Neutrophil (primary cell): Measurements from ENCODE around the gene LCP2.

Experiments used
- H3K27ac ChIP-seq: fragments of 200-600 bp; sonication (generic); 2 replicates; pipeline ENCODE4 v1.5.1; 2016; ENCODE audit warnings: mild to moderate bottlenecking, moderate library complexity
- H3K27me3 ChIP-seq: fragments of 200-600 bp; sonication (generic); 2 replicates; pipeline ENCODE4 v1.6.0; 2016; ENCODE audit warnings: mild to moderate bottlenecking
- H3K36me3 ChIP-seq: fragments of 200-600 bp; sonication (generic); 2 replicates; pipeline ENCODE4 v1.5.1; 2017
- H3K4me1 ChIP-seq, 2 experiments: fragments of 200-600 bp in 1 of 2; sonication (generic) in 1 of 2; 1 replicate in 1 of 2; 2 replicates in 1 of 2; pipeline versions ENCODE4 v1.5.1 to v1.6.1; 2013 to 2016; ENCODE audit warnings: low read depth in 1 of 2, low read length in 1 of 2, mild to moderate bottlenecking in 1 of 2, moderate library complexity in 1 of 2; ENCODE audit not compliant: control insufficient read depth in 1 of 2, insufficient read depth in 1 of 2
- H3K4me3 ChIP-seq, 2 experiments: fragments of 200-600 bp in 1 of 2; sonication (generic) in 1 of 2; 1 replicate in 1 of 2; 2 replicates in 1 of 2; pipeline ENCODE4 v1.5.1; 2013 to 2016; ENCODE audit warnings: low read depth in 1 of 2, low read length in 1 of 2, mild to moderate bottlenecking in 1 of 2, moderate library complexity in 1 of 2
- H3K9me3 ChIP-seq: fragments of 200-600 bp; sonication (generic); 2 replicates; pipeline ENCODE4 v1.5.1; 2016
- CTCF ChIP-seq: fragments of 200-600 bp; sonication (generic); IDR thresholded peaks from 2 replicates; pipeline ENCODE4 v1.5.1; 2016; ENCODE audit warnings: antibody characterized with exemption

The LCP2 gene

GRCh38 chr5:170204202-170204601, 93.4 kb downstream of the LCP2 start:
- Histone ChIP-seq H3K27me3 (peaks cover 11% of the 10 kb centered on the region), H3K36me3 (no peaks in the 10 kb centered on the region)
- TF ChIP-seq CTCF, result no peak

GRCh38 chr5:170202117-170202516, 95.5 kb downstream of the LCP2 start:
- no peak overlapping the region for H3K4me3 ChIP-seq
- H3K36me3 ChIP-seq, result no peaks in the 10 kb centered on the region
- no peaks in the 10 kb centered on the region for H3K4me1 ChIP-seq
- TF ChIP-seq CTCF, result no peak
- H3K27me3 ChIP-seq, result peaks cover 11% of the 10 kb centered on the region
- no peaks in the 10 kb centered on the region for H3K9me3 ChIP-seq
- H3K27ac ChIP-seq, result no peak overlapping the region

More at GRCh38 chr5:170204202-170204601, 93.4 kb downstream of the LCP2 start:
- no peak overlapping the region for H3K27ac ChIP-seq
- H3K9me3 ChIP-seq, result no peaks in the 10 kb centered on the region
- no peak overlapping the region for H3K4me3 ChIP-seq
- H3K4me1 ChIP-seq, result no peaks in the 10 kb centered on the region

GRCh38 chr5:170201311-170201710, 96.3 kb downstream of the LCP2 start:
- no peaks in the 10 kb centered on the region for H3K9me3 ChIP-seq
- H3K36me3 ChIP-seq, result no peaks in the 10 kb centered on the region
- no peak for TF ChIP-seq CTCF
- H3K27me3 ChIP-seq, result peaks cover 6% of the 10 kb centered on the region
- H3K4me3 ChIP-seq, result no peak overlapping the region
- no peaks in the 10 kb centered on the region for H3K4me1 ChIP-seq
- H3K27ac ChIP-seq, result no peak overlapping the region

- no peaks in the 10 kb centered on the region for H3K4me1 ChIP-seq
These were observed 96.7 kb downstream of the LCP2 start for GRCh38 chr5:170200876-170201275.

More at GRCh38 chr5:170200876-170201275, 96.7 kb downstream of the LCP2 start:
- Histone ChIP-seq H3K27me3 (peaks cover 4% of the 10 kb centered on the region), H3K4me3 (no peak overlapping the region), H3K9me3 (no peaks in the 10 kb centered on the region), H3K36me3 (no peaks in the 10 kb centered on the region), H3K27ac (no peak overlapping the region)
- no peak for TF ChIP-seq CTCF
